Colonic mucosa (tissue), 4 donors: ENCODE data around the gene ATXN7L1. TPM values are rescaled to one million over a fixed set of nuclear protein-coding genes. Genes with fewer than 3 reads are reported as not detected.

Source experiments
- DNase-seq: peaks from one replicate; pipeline ENCODE4 v3.0.0-alpha.2; 2020
- H3K27ac ChIP-seq: fragments of 200-600 bp; one replicate; pipeline ENCODE4 v1.8.0; 2021
- H3K27me3 ChIP-seq: fragments of 200-600 bp; one replicate; pipeline ENCODE4 v1.8.0; 2021
- H3K36me3 ChIP-seq: fragments of 200-600 bp; one replicate; pipeline ENCODE4 v1.8.0; 2021
- H3K4me1 ChIP-seq: fragments of 200-600 bp; one replicate; pipeline ENCODE4 v1.8.0; 2021; ENCODE audit warnings: mild to moderate bottlenecking
- H3K4me3 ChIP-seq: fragments of 200-600 bp; one replicate; pipeline ENCODE4 v1.8.0; 2021
- H3K9ac ChIP-seq, 2 donors: one replicate each; pipeline ENCODE4 v1.7.0; 2013; ENCODE audit warnings: control low read depth in 2 of 2, low read depth in 2 of 2, low read length in 2 of 2
- H3K9me3 ChIP-seq: fragments of 200-600 bp; one replicate; pipeline ENCODE4 v1.8.0; 2021
- CTCF ChIP-seq: fragments of 200-600 bp; IDR thresholded peaks from one replicate; pipeline ENCODE4 v1.8.0; 2022; ENCODE audit warnings: antibody characterized with exemption, mild to moderate bottlenecking
- intact Hi-C: fragments of 100-400 bp; cut with DNase I; formaldehyde crosslinking; loops from one replicate; pipeline ENCODE4 v1.14.1; 2022
- total RNA-seq, 2 donors: library from RNA; stranded (reverse); fragmentation: NEBNext Ultra II Directional in 1 of 2; extraction: Animal tissue kit (Norgen Biotek cat#: 25700) in 1 of 2; gene quantifications; one replicate each; pipeline ENCODE4 v1.2.1, GENCODE V29; 2021
- donor health status: healthy.
- donor health status: DM: no; HTN: no; CAD: no.
- donor health status: DM: no; HTN: no; CAD: no.

The ATXN7L1 gene
- total RNA-seq, 2 donors from 2014 or later: 13.0 to 15.1 TPM

DNA sequence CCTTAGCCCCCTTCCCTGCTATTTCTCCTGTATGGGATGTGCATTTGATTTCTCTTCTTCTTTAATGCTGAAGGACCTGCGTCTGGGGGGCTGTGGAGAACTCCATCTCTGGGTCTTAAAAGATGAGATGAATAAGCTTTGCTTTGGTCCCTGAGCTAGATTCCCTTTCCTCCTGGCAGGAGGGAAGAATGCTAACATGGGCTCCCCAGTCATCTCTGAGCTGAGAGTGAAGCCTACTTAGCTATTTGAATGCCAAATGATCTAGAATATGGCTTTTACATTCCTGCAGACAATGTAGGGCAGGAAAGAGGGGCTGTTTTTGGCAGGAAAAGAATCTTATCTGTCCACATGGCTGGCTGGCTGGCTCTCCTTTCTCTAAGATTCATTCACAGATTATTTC, 232.5 kb downstream of the ATXN7L1 start:
- H3K36me3 ChIP-seq: no peaks in the 10 kb centered on the region
- no peak overlapping the region for H3K4me3 ChIP-seq
- no peak overlapping the region for H3K27ac ChIP-seq
- H3K27me3 ChIP-seq: no peaks in the 10 kb centered on the region
- H3K4me1 ChIP-seq: peaks cover 4% of the 10 kb centered on the region
- H3K9ac ChIP-seq: no peak overlapping the region
- H3K9me3 ChIP-seq: no peaks in the 10 kb centered on the region
- TF ChIP-seq CTCF: no peak
- intact Hi-C loops: no loop called here
- no peak for DNase-seq

DNA sequence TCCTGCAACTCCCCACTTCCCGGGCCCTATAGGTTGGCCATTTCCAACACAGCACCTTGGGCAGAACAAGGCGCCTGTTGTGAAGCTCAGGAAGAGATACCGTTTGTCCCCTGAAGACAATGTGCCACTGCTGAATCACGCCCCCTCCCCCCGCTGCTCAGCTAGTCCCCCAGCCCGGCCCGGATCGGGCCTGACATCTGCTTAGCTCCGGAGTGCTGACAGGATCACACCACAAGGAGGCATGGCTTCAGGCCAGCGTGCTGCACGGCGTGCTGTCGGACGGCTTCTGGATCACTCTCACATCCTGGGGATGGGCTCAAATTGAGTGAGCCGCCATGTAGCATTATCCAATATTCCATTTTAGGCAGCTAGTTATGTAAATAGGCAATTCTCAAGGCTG, 233.0 kb downstream of the ATXN7L1 start:
- Histone ChIP-seq H3K9me3 (no peaks in the 10 kb centered on the region), H3K4me3 (no peak overlapping the region), H3K27ac (no peak overlapping the region), H3K27me3 (no peaks in the 10 kb centered on the region), H3K9ac (no peak overlapping the region), H3K36me3 (no peaks in the 10 kb centered on the region), H3K4me1 (no peaks in the 10 kb centered on the region)
- no peak for TF ChIP-seq CTCF
- intact Hi-C loops: no loop called here
- no peak for DNase-seq

DNA sequence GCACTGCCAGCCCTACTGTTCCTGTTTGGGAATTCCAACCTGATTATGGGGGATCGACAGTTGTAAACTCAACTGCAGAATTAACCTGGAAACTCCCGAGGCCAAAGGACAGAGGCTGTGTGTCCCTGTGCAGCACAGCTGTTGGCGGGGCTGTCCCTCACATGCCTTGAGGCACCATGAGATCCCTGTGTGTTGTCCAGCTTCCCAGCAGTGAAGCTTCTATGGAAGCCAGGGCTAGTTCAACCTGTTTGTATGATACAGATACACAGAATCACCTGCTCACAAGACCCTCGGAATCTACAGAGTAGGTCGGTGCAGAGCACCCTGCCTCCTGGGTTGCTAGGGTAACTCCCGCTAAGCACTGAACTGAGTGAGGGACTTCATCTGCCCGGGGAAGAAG, 234.1 kb downstream of the ATXN7L1 start:
- H3K27ac ChIP-seq: no peak overlapping the region
- H3K36me3 ChIP-seq: peaks cover 3% of the 10 kb centered on the region
- intact Hi-C loops: no loop called here

DNA sequence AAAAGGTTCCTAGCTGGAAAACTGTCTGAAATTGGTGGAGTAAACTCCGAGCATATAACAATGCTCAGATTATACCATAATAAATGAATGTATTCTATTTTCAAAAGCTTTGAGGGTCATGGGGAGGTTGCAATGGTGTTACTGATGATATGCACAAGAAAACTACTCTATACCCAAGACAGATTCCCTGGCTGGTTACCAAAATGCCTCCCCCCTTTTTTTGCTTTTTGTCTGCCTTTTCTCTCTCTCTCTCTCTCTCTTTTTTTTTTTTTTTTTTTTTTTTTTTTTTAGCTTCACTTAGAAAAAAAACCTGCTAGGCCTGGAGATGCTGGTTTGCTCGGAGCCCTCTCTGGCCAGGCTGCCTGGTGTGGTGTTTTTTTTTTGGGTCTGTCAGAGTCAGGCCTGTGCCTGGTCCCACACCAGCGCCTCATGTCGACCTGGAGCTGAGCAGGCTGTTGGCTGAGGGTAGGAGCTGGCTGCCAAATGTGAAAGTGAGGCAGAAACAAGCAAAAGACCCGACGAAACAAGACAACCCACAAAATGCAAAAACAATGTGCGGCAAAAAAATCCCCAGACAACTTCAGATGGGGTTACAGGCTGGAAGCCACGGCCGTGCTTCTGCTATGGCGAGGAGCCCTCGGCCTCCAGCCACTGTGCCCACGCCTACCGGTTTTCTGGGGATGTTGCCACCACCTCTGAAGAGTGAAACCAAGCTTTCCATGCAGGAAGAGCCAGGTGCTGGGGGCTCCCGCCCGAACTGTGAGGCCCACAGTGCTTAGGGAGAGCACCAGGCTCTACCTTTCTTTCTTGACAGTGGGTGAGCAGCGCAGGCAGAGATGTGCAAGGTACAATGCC, 235.2 kb downstream of the ATXN7L1 start:
- H3K9ac ChIP-seq: no peak overlapping the region
- H3K27me3 ChIP-seq: no peaks in the 10 kb centered on the region
- peaks cover 3% of the 10 kb centered on the region for H3K36me3 ChIP-seq
- H3K27ac ChIP-seq: no peak overlapping the region
- no peak overlapping the region for H3K4me3 ChIP-seq
- no peaks in the 10 kb centered on the region for H3K4me1 ChIP-seq
- H3K9me3 ChIP-seq: no peaks in the 10 kb centered on the region
- no peak for DNase-seq
- no peak for TF ChIP-seq CTCF
- intact Hi-C loops: no loop called here

More for the DNA sequence above, 234.1 kb downstream of the ATXN7L1 start:
- Histone ChIP-seq H3K9me3 (no peaks in the 10 kb centered on the region), H3K9ac (no peak overlapping the region), H3K4me3 (no peak overlapping the region), H3K27me3 (no peaks in the 10 kb centered on the region), H3K4me1 (no peaks in the 10 kb centered on the region)
- no peak for TF ChIP-seq CTCF
- no peak for DNase-seq

DNA sequence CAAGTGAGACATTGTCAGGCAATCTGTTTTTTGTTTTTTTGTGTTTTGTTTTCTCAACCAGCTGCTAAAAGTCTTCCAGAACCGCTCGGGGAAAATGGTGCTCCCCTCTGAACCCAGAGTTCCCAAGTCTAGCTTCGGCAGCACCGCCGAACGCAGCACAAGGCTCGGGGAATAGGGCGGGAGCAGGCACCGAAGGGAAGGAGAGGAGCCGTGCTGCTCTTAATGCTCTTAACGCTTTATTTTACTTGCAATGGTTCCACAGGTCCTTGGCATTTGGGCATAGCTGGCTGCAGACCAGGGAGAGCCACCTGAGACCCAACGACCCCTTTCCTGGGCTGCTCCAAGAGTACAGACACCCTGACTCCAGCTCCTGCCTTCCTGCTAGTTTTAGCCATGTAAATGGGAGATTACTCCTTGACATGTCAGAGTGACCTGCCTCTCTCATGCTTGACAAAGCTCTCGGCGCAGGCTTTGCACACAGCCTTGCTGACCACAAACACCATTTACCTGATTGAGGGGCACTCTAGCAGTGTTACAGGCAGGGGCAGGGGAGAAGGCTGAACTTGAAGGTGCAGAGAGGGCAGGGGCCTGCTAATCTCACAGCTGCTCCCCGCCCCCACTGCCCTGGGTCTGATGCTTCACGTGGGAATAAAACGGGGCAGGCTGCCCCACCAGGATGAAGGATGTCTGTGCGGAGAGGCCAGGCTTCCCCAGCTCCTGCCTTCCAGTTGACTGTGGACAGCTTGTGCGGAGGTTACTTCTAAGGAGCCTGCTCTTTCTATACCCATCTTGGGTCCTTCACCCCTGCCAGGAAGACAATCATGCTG, 236.5 kb downstream of the ATXN7L1 start:
- Histone ChIP-seq H3K9me3 (no peaks in the 10 kb centered on the region), H3K36me3 (peaks cover 3% of the 10 kb centered on the region), H3K4me3 (no peak overlapping the region), H3K27ac (peak overlapping the region; percentile 44), H3K9ac (peak overlapping the region in 1 of 2 donors; percentile 54), H3K4me1 (no peaks in the 10 kb centered on the region), H3K27me3 (no peaks in the 10 kb centered on the region)
- no peak for TF ChIP-seq CTCF
- intact Hi-C loops: no loop called here
- no peak for DNase-seq
